HUES64 (cell line): ENCODE data around the gene CDH23.

ENCODE experiments used
- H3K27ac ChIP-seq: 2 replicates; pipeline ENCODE4 v1.7.0; 2013; ENCODE audit warnings: low read depth, low read length, inconsistent platforms
- H3K27me3 ChIP-seq: 2 replicates; pipeline ENCODE4 v1.6.1; 2013; ENCODE audit warnings: mild to moderate bottlenecking, low read length; ENCODE audit not compliant: insufficient read depth
- H3K36me3 ChIP-seq: 2 replicates; pipeline ENCODE4 v1.6.1; 2013; ENCODE audit warnings: mild to moderate bottlenecking, low read length; ENCODE audit not compliant: insufficient read depth
- H3K4me1 ChIP-seq: 2 replicates; pipeline ENCODE4 v1.6.1; 2013; ENCODE audit warnings: mild to moderate bottlenecking, low read length, moderate library complexity; ENCODE audit not compliant: insufficient read depth
- H3K4me3 ChIP-seq: 2 replicates; pipeline ENCODE4 v1.5.1; 2013; ENCODE audit warnings: mild to moderate bottlenecking, low read length, moderate library complexity
- H3K9ac ChIP-seq: 2 replicates; pipeline ENCODE4 v1.6.1; 2013; ENCODE audit warnings: mild to moderate bottlenecking, low read depth, low read length
- H3K9me3 ChIP-seq: 2 replicates; pipeline ENCODE4 v1.6.1; 2013; ENCODE audit warnings: low read depth, low read length; ENCODE audit not compliant: insufficient read depth
- WGBS: fragments of 150-250, 120-280 bp; methylation state at CpG from one replicate; pipeline ENCODE4 v1.1.7; 2013; ENCODE audit warnings: missing lambda C conversion rate; 5-methylcytosine and 5-hydroxymethylcytosine counted together

The CDH23 gene

GRCh38 chr10:71471006-71471405, 74.3 kb downstream of the CDH23 start:
- Histone ChIP-seq H3K4me3 (no peak overlapping the region), H3K9me3 (no peaks in the 10 kb centered on the region), H3K27ac (no peak overlapping the region), H3K36me3 (no peaks in the 10 kb centered on the region), H3K27me3 (no peaks in the 10 kb centered on the region; the same call in 1 of the 2 replicates), H3K9ac (no peak overlapping the region), H3K4me1 (0 out of 2 replicates have a peak, but pooled peaks cover 2% of the 10 kb centered on the region)
- 92% methylated on average over 9 of the region's 9 CpGs for WGBS

GRCh38 chr10:71471957-71472365, 75.2 kb downstream of the CDH23 start:
- 78% methylated on average over 6 of the region's 6 CpGs for WGBS
- H3K27ac ChIP-seq: no peak overlapping the region
- no peaks in the 10 kb centered on the region; the same call in 1 of the 2 replicates for H3K27me3 ChIP-seq
- H3K4me1 ChIP-seq: 0 out of 2 replicates have a peak, but pooled peaks cover 2% of the 10 kb centered on the region
- H3K9me3 ChIP-seq: no peaks in the 10 kb centered on the region
- no peaks in the 10 kb centered on the region for H3K36me3 ChIP-seq
- H3K9ac ChIP-seq: no peak overlapping the region
- H3K4me3 ChIP-seq: no peak overlapping the region

- Histone ChIP-seq H3K36me3 (no peaks in the 10 kb centered on the region), H3K4me3 (no peak overlapping the region), H3K27ac (no peak overlapping the region), H3K4me1 (0 out of 2 replicates have a peak, but pooled peaks cover 2% of the 10 kb centered on the region), H3K9me3 (no peaks in the 10 kb centered on the region), H3K27me3 (no peaks in the 10 kb centered on the region; the same call in 1 of the 2 replicates), H3K9ac (no peak overlapping the region)
- 97% methylated on average over 4 of the region's 4 CpGs for WGBS
Observed at GRCh38 chr10:71472466-71472865, 75.7 kb downstream of the CDH23 start.

GRCh38 chr10:71472912-71473311, 76.2 kb downstream of the CDH23 start:
- Histone ChIP-seq H3K4me1 (0 out of 2 replicates have a peak, but pooled peaks cover 2% of the 10 kb centered on the region), H3K27me3 (no peaks in the 10 kb centered on the region; the same call in 1 of the 2 replicates), H3K4me3 (no peak overlapping the region), H3K27ac (no peak overlapping the region), H3K36me3 (no peaks in the 10 kb centered on the region), H3K9ac (no peak overlapping the region), H3K9me3 (no peaks in the 10 kb centered on the region)
- 96% methylated on average over 4 of the region's 4 CpGs for WGBS

- H3K9me3 ChIP-seq: no peaks in the 10 kb centered on the region
- no peak overlapping the region for H3K4me3 ChIP-seq
- H3K27me3 ChIP-seq: no peaks in the 10 kb centered on the region
- 87% methylated on average over 11 of the region's 11 CpGs for WGBS
- 0 out of 2 replicates have a peak, but pooled peaks cover 2% of the 10 kb centered on the region for H3K4me1 ChIP-seq
- no peak overlapping the region for H3K9ac ChIP-seq
- H3K36me3 ChIP-seq: no peaks in the 10 kb centered on the region
- no peak overlapping the region for H3K27ac ChIP-seq
Observed at GRCh38 chr10:71473671-71474599, 77.2 kb downstream of the CDH23 start.

- Histone ChIP-seq H3K27ac (no peak overlapping the region), H3K4me1 (0 out of 2 replicates have a peak, but pooled peaks cover 2% of the 10 kb centered on the region), H3K36me3 (no peaks in the 10 kb centered on the region), H3K9ac (no peak overlapping the region), H3K4me3 (no peak overlapping the region), H3K9me3 (no peaks in the 10 kb centered on the region), H3K27me3 (no peaks in the 10 kb centered on the region)
- WGBS: 88% methylated on average over 7 of the region's 7 CpGs
Observed at GRCh38 chr10:71474702-71475242, 78.1 kb downstream of the CDH23 start.

GRCh38 chr10:71475243-71475871, 78.6 kb downstream of the CDH23 start:
- H3K9ac ChIP-seq: no peak overlapping the region
- H3K4me3 ChIP-seq: no peak overlapping the region
- H3K27me3 ChIP-seq: no peaks in the 10 kb centered on the region
- WGBS: 66% methylated on average over 13 of the region's 13 CpGs
- no peaks in the 10 kb centered on the region for H3K9me3 ChIP-seq
- H3K27ac ChIP-seq: no peak overlapping the region
- H3K4me1 ChIP-seq: 0 out of 2 replicates have a peak, but pooled peaks cover 2% of the 10 kb centered on the region
- no peaks in the 10 kb centered on the region for H3K36me3 ChIP-seq

- Histone ChIP-seq H3K4me1 (0 out of 2 replicates have a peak, but pooled peaks cover 2% of the 10 kb centered on the region), H3K27ac (no peak overlapping the region), H3K4me3 (no peak overlapping the region), H3K9ac (no peak overlapping the region), H3K36me3 (no peaks in the 10 kb centered on the region), H3K27me3 (no peaks in the 10 kb centered on the region), H3K9me3 (no peaks in the 10 kb centered on the region)
- 93% methylated on average over 9 of the region's 9 CpGs for WGBS
Observed at GRCh38 chr10:71476228-71477011, 79.7 kb downstream of the CDH23 start.

- Histone ChIP-seq H3K4me1 (0 out of 2 replicates have a peak, but pooled peaks cover 2% of the 10 kb centered on the region), H3K36me3 (no peaks in the 10 kb centered on the region), H3K4me3 (no peak overlapping the region), H3K27me3 (no peaks in the 10 kb centered on the region), H3K27ac (no peak overlapping the region), H3K9ac (no peak overlapping the region), H3K9me3 (no peaks in the 10 kb centered on the region)
- WGBS: 64% methylated on average over 3 of the region's 3 CpGs
Observed at GRCh38 chr10:71478173-71478572, 81.5 kb downstream of the CDH23 start.

- 0 out of 2 replicates have a peak, but pooled peaks cover 2% of the 10 kb centered on the region for H3K4me1 ChIP-seq
Observed at GRCh38 chr10:71478813-71479365, 82.2 kb downstream of the CDH23 start.

More at GRCh38 chr10:71478813-71479365, 82.2 kb downstream of the CDH23 start:
- H3K27me3 ChIP-seq: no peaks in the 10 kb centered on the region
- no peak overlapping the region for H3K27ac ChIP-seq
- H3K36me3 ChIP-seq: no peaks in the 10 kb centered on the region
- WGBS: 93% methylated on average over 5 of the region's 5 CpGs
- no peak overlapping the region for H3K9ac ChIP-seq
- no peaks in the 10 kb centered on the region for H3K9me3 ChIP-seq
- H3K4me3 ChIP-seq: no peak overlapping the region
